SK-N-SH (cell line): ENCODE measurements around the gene CLEC11A.

Experiments used
- EP300 ChIP-seq, 2 experiments: IDR thresholded peaks; 2 replicates each; pipeline versions ENCODE4 v1.4.0 to v1.6.1; 2012; ENCODE audit warnings: borderline replicate concordance in 1 of 2, low read depth in 1 of 2, low read length in 1 of 2
- EZH2phosphoT487 ChIP-seq: fragments of 200-600 bp; sonication (generic); IDR thresholded peaks from 2 replicates; pipeline ENCODE4 v1.6.1; 2017; ENCODE audit warnings: low read depth, mixed run types, mild to moderate bottlenecking, antibody characterized with exemption, moderate library complexity, borderline replicate concordance
- GABPA ChIP-seq: IDR thresholded peaks from 2 replicates; pipeline ENCODE4 v1.4.0; 2012; ENCODE audit warnings: low read depth, mild to moderate bottlenecking
- MEF2A ChIP-seq: IDR thresholded peaks from 2 replicates; pipeline ENCODE4 v1.4.0; 2012; ENCODE audit warnings: low read depth, borderline replicate concordance
- POLR2AphosphoS5 ChIP-seq: IDR thresholded peaks from 2 replicates; pipeline ENCODE4 v1.6.1; 2012; ENCODE audit warnings: low read depth, low read length
- RAD21 ChIP-seq: IDR thresholded peaks from 2 replicates; pipeline ENCODE4 v1.6.1; 2012; ENCODE audit warnings: mild to moderate bottlenecking, low read length
- RFX5 ChIP-seq: IDR thresholded peaks from 2 replicates; pipeline ENCODE4 v1.6.1; 2012; ENCODE audit warnings: mild to moderate bottlenecking, improper control_type of control experiment, low read length
- RXRA ChIP-seq: IDR thresholded peaks from 2 replicates; pipeline ENCODE4 v1.4.0; 2012; ENCODE audit warnings: low read depth, mild to moderate bottlenecking, borderline replicate concordance
- TAF1 ChIP-seq: IDR thresholded peaks from 2 replicates; pipeline ENCODE4 v1.6.1; 2012; ENCODE audit warnings: low read depth, mild to moderate bottlenecking, low read length, moderate library complexity, borderline replicate concordance
- TCF12 ChIP-seq: IDR thresholded peaks from 2 replicates; pipeline ENCODE4 v1.4.0; 2012
- YY1 ChIP-seq: IDR thresholded peaks from 2 replicates; pipeline ENCODE4 v1.4.0; 2012; ENCODE audit warnings: low read depth, mild to moderate bottlenecking
- TF ChIP-seq, protein P1 (sequence below): fragments of 200-600 bp; sonication (generic); IDR thresholded peaks from 2 replicates; pipeline ENCODE4 v1.6.1; 2017; ENCODE audit warnings: antibody characterized with exemption, mild to moderate bottlenecking, moderate library complexity
- TF ChIP-seq, protein P2 (sequence below): IDR thresholded peaks from 2 replicates; pipeline ENCODE4 v1.6.1; 2012; ENCODE audit warnings: mild to moderate bottlenecking, low read depth, low read length, moderate library complexity
- TF ChIP-seq, protein P3 (sequence below): IDR thresholded peaks from 2 replicates; pipeline ENCODE4 v1.4.0; 2012; ENCODE audit warnings: low read depth, borderline replicate concordance

DNA sequence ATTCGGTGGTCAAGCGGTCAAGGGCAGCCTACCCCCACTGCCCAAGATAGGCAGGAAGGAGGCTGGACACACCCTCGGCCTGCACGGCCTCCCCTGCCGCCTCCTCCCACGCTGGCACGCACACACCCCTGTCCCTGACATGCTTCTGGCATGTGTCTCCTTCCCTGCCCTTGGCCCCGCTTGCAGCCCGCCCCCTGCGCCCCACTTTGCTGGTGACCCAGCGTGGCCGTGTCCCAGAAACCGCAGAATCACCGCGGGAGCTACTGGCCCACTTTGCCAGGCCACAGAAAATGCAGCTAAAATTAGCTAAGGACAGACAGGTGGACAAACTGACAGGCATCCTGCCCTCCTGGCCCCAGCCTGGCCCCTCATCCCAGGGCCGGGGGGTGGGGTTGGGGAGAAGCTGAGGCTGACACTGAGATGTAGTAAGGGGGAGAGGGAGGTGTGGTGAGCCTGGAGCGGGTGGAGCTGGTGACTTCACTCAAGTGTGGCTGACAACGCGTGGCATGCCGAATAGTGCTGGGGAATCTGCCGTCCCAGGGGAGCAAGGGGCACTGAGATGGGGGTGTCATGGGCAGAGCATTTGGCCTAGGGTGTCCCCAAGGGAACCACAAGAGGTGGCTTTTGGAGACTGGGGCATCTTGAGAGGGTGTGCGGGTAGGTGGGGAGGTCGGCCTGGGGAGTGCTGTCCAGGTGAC is 6.0 kb upstream of the CLEC11A start:
- no peak for TF ChIP-seq RAD21
- TF ChIP-seq EZH2phosphoT487, result no peak
- TF ChIP-seq RFX5, result no peak
- TF ChIP-seq, protein P1, sequence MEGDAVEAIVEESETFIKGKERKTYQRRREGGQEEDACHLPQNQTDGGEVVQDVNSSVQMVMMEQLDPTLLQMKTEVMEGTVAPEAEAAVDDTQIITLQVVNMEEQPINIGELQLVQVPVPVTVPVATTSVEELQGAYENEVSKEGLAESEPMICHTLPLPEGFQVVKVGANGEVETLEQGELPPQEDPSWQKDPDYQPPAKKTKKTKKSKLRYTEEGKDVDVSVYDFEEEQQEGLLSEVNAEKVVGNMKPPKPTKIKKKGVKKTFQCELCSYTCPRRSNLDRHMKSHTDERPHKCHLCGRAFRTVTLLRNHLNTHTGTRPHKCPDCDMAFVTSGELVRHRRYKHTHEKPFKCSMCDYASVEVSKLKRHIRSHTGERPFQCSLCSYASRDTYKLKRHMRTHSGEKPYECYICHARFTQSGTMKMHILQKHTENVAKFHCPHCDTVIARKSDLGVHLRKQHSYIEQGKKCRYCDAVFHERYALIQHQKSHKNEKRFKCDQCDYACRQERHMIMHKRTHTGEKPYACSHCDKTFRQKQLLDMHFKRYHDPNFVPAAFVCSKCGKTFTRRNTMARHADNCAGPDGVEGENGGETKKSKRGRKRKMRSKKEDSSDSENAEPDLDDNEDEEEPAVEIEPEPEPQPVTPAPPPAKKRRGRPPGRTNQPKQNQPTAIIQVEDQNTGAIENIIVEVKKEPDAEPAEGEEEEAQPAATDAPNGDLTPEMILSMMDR, result no peak
- no peak for TF ChIP-seq YY1
- no peak for TF ChIP-seq EP300 (IDR thresholded peaks at IDR 0.05; ENCODE audit: borderline replicate concordance in 1 of 2, low read depth in 1 of 2, low read length in 1 of 2)
- TF ChIP-seq TCF12, result no peak
- TF ChIP-seq POLR2AphosphoS5, result no peak
- TF ChIP-seq, protein P2, sequence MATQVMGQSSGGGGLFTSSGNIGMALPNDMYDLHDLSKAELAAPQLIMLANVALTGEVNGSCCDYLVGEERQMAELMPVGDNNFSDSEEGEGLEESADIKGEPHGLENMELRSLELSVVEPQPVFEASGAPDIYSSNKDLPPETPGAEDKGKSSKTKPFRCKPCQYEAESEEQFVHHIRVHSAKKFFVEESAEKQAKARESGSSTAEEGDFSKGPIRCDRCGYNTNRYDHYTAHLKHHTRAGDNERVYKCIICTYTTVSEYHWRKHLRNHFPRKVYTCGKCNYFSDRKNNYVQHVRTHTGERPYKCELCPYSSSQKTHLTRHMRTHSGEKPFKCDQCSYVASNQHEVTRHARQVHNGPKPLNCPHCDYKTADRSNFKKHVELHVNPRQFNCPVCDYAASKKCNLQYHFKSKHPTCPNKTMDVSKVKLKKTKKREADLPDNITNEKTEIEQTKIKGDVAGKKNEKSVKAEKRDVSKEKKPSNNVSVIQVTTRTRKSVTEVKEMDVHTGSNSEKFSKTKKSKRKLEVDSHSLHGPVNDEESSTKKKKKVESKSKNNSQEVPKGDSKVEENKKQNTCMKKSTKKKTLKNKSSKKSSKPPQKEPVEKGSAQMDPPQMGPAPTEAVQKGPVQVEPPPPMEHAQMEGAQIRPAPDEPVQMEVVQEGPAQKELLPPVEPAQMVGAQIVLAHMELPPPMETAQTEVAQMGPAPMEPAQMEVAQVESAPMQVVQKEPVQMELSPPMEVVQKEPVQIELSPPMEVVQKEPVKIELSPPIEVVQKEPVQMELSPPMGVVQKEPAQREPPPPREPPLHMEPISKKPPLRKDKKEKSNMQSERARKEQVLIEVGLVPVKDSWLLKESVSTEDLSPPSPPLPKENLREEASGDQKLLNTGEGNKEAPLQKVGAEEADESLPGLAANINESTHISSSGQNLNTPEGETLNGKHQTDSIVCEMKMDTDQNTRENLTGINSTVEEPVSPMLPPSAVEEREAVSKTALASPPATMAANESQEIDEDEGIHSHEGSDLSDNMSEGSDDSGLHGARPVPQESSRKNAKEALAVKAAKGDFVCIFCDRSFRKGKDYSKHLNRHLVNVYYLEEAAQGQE, result no peak
- TF ChIP-seq MEF2A, result no peak
- no peak for TF ChIP-seq GABPA
- TF ChIP-seq, protein P3, sequence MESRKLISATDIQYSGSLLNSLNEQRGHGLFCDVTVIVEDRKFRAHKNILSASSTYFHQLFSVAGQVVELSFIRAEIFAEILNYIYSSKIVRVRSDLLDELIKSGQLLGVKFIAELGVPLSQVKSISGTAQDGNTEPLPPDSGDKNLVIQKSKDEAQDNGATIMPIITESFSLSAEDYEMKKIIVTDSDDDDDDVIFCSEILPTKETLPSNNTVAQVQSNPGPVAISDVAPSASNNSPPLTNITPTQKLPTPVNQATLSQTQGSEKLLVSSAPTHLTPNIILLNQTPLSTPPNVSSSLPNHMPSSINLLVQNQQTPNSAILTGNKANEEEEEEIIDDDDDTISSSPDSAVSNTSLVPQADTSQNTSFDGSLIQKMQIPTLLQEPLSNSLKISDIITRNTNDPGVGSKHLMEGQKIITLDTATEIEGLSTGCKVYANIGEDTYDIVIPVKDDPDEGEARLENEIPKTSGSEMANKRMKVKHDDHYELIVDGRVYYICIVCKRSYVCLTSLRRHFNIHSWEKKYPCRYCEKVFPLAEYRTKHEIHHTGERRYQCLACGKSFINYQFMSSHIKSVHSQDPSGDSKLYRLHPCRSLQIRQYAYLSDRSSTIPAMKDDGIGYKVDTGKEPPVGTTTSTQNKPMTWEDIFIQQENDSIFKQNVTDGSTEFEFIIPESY, result no peak
- no peak for TF ChIP-seq RXRA
- no peak for TF ChIP-seq TAF1
